WI38 (cell line): Measurements from ENCODE around the gene OSBPL9.
A peak's percentile ranks its signal among the peaks of the same experiment; 100 is the strongest.

ENCODE experiments used
- H3K4me3 ChIP-seq: 2 replicates; pipeline ENCODE4 v1.5.1; 2011; ENCODE audit warnings: low read depth, mild to moderate bottlenecking, control low read depth, low read length
- CTCF ChIP-seq: IDR thresholded peaks from 2 replicates; pipeline ENCODE4 v1.5.1; 2012; ENCODE audit warnings: low read depth, mild to moderate bottlenecking, control low read depth, low read length

The OSBPL9 gene

GRCh38 chr1:51760872-51761271 lies 144.0 kb downstream of the OSBPL9 start:
- H3K4me3 ChIP-seq = no peak overlapping the region
- no peak for TF ChIP-seq CTCF

DNA sequence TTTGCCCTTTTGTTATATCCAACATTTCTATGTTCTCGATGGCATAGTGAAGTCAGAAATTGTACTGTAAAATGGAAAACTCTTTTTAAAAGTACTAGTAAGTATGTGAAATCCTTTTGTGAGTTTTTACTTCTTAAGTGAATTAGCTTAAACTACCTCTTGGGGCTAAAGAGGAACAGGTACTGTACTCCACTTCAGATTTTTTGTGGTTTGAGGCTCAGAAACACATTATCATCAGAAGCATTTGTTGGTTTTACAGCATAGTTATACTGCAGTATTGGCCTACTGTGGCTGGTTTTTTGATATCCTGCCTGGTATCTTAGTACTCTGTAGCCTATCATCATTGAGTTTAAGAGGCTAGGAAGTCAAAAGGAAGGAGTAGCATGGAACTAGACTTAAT lies 144.5 kb downstream of the OSBPL9 start:
- no peak for TF ChIP-seq CTCF
- H3K4me3 ChIP-seq = no peak overlapping the region

GRCh38 chr1:51768971-51769588 lies 152.2 kb downstream of the OSBPL9 start:
- H3K4me3 ChIP-seq = no peak overlapping the region
- TF ChIP-seq CTCF = peak; percentile 75

DNA sequence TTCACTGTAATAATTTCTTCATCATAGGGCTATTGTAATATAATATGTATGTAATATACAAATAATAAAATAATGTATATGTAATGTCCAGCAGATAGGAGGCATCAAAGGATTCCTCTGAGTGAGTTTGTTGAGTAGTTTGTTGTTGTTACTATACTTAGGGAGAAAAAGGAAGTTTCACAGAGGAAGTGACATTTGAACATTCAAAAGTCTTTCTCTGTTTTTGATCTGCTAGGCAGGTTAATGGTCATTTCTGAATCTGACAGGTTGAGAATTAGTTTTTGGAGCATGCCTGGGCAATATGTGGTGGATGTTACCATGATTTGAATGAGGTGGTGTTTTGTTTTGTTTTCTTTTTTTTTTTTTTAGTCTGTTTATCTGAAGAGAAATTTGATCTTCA lies 159.5 kb downstream of the OSBPL9 start:
- TF ChIP-seq CTCF = no peak
- H3K4me3 ChIP-seq = no peak overlapping the region

DNA sequence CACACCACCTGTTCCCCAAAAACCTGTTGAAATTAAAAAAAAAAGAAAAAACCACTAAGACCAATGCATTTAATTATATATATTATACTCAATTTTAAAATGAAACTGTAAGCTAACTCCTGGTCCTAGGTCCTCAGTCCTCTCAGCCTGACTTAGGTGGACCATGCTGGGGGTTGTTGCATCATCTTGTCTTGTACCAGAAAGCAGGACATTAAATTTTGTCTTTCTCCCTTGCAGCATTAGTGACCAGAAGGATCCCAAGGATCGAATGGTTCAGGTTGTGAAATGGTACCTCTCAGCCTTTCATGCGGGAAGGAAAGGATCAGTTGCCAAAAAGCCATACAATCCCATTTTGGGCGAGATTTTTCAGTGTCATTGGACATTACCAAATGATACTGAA lies 164.0 kb downstream of the OSBPL9 start:
- H3K4me3 ChIP-seq = no peak overlapping the region
- no peak for TF ChIP-seq CTCF

GRCh38 chr1:51784997-51785421 lies 168.1 kb downstream of the OSBPL9 start:
- H3K4me3 ChIP-seq = no peak overlapping the region
- no peak for TF ChIP-seq CTCF

DNA sequence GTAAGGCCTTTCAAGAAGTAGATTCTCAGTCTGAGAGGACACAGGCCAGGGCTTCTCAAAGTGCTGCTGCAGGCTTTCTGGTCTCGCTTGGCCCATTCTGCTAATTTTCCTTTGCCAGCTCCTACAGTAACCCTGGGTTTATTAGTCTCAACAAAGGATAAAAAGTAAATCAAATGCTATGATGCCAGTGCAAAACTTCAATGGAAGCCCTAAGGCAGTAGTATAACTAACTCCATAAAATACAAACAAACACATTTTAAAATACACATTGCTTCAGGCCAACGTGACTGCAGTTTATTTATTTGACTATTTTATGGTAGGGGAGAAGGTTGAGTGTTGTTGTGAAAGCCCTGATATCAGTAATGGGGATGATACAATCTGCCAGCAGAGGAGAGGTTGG lies 172.0 kb downstream of the OSBPL9 start:
- no peak for TF ChIP-seq CTCF

More for the DNA sequence above, 172.0 kb downstream of the OSBPL9 start:
- H3K4me3 ChIP-seq = no peak overlapping the region
